Prostate gland (tissue), 2 donors: ENCODE measurements around the gene NDUFB2.

Experiments used
- POLR2A ChIP-seq: fragments of 450-650 bp; IDR thresholded peaks from one replicate; pipeline ENCODE4 v1.6.1; 2016; ENCODE audit warnings: antibody characterized with exemption, mild to moderate bottlenecking
- TF ChIP-seq, protein P1 (sequence below), 4 experiments: fragments of 200-600 bp in 2 of 4; fragments of 450-650 bp in 2 of 4; sonication (generic) in 2 of 4; IDR thresholded peaks; 1 replicate in 3 of 4; 2 replicates in 1 of 4; pipeline ENCODE4 v1.5.1; 2016 to 2019; ENCODE audit warnings: antibody characterized with exemption in 4 of 4, mild to moderate bottlenecking in 2 of 4, moderate library complexity in 2 of 4

DNA sequence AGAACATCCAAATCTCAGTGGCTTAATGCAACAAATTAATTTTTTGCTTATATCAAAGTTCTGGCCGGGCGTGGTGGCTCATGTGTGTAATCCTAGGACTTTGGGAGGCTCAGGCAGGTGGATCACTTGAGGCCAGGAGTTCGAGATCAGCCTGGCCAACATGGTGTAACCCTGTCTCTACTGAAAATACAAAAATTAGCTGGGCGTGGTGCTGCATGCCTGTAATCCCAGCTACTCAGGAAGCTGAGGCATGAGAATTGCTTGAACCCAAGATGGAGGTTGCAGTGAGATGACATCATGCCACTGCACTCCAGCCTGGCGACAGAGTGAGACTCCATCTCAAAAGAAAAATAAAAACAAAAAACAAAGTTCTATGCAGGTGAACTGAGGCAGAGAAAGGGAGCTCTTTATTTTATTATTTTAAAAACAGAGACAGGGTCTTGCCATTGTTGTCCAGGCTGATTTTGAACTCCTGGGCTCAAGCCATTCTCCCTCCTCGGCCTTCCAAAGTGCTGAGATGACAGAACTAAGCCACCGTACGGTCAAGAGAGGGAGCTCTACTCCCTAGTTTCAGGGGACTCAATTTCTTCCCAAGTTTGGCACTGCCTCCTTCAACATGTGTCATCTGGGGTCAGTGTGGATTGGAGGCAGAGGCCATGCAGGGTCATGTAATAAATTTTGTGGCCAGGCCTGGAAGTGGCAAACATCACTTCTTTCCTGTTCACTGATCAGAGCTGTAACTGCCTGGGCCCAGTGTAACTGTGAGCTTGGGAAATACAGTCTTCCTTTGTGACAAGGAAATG, 21.4 kb upstream of the NDUFB2 start:
- TF ChIP-seq, protein P1, sequence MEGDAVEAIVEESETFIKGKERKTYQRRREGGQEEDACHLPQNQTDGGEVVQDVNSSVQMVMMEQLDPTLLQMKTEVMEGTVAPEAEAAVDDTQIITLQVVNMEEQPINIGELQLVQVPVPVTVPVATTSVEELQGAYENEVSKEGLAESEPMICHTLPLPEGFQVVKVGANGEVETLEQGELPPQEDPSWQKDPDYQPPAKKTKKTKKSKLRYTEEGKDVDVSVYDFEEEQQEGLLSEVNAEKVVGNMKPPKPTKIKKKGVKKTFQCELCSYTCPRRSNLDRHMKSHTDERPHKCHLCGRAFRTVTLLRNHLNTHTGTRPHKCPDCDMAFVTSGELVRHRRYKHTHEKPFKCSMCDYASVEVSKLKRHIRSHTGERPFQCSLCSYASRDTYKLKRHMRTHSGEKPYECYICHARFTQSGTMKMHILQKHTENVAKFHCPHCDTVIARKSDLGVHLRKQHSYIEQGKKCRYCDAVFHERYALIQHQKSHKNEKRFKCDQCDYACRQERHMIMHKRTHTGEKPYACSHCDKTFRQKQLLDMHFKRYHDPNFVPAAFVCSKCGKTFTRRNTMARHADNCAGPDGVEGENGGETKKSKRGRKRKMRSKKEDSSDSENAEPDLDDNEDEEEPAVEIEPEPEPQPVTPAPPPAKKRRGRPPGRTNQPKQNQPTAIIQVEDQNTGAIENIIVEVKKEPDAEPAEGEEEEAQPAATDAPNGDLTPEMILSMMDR (IDR thresholded peaks at IDR 0.05): peak in 2 of 4 experiments; percentile 31 to 34
- TF ChIP-seq POLR2A: no peak
